Measurements from ENCODE around the gene DNHD1. TPM values are rescaled to one million over a fixed set of nuclear protein-coding genes. Genes with fewer than 3 reads are reported as not detected.

DNHD1 gene
- total RNA-seq, 4 donors from 2014 or later = 2.9 to 20.9 (median 9.8) TPM

GRCh38 chr11:6608011-6608410 is 110.9 kb downstream of the DNHD1 start:
- peaks cover 4 to 37% of the 10 kb centered on the region in 2 donors for H3K36me3 ChIP-seq
- H3K27ac ChIP-seq = peak overlapping the region; percentile 89 to 99 (median 98)
- H3K4me1 ChIP-seq = peaks cover 7 to 79% (median 34%) of the 10 kb centered on the region in 3 donors
- 79 to 84% methylated on average over 6 to 7 of the region's 9 CpGs for WGBS, 2 donors (ENCODE audit: low coverage in 1 of 2)
- peak overlapping the region in 1 of 2 donors; percentile 93 for H3K4me3 ChIP-seq
- no peaks in the 10 kb centered on the region for H3K27me3 ChIP-seq
- no peak for TF ChIP-seq CTCF (IDR thresholded peaks at IDR 0.05)
- TF ChIP-seq EP300 (IDR thresholded peaks at IDR 0.05) = no peak
- no peak for TF ChIP-seq POLR2A (IDR thresholded peaks at IDR 0.05)
- TF ChIP-seq POLR2AphosphoS5 (IDR thresholded peaks at IDR 0.05) = no peak
- no peak for ATAC-seq
- no peaks in the 10 kb centered on the region for H3K9me3 ChIP-seq

GRCh38 chr11:6608726-6609501 is 111.8 kb downstream of the DNHD1 start:
- Histone ChIP-seq H3K4me3 (peak overlapping the region in 1 of 2 donors; percentile 93), H3K36me3 (peaks cover 4 to 37% of the 10 kb centered on the region in 2 donors), H3K4me1 (peaks cover 7 to 86% (median 34%) of the 10 kb centered on the region in 3 donors), H3K27ac (peak overlapping the region; percentile 89 to 99 (median 98)), H3K27me3 (no peaks in the 10 kb centered on the region), H3K9me3 (no peaks in the 10 kb centered on the region)
- WGBS, 2 donors (ENCODE audit: low coverage in 1 of 2) = 67 to 87% methylated on average over 3 to 8 of the region's 14 CpGs
- no peak for ATAC-seq
- TF ChIP-seq POLR2A (IDR thresholded peaks at IDR 0.05) (peak in 1 of 2 donors; percentile 10), POLR2AphosphoS5 (IDR thresholded peaks at IDR 0.05) (peak; percentile 4), EP300 (IDR thresholded peaks at IDR 0.05) (no peak)

- Histone ChIP-seq H3K27me3 (no peaks in the 10 kb centered on the region), H3K4me1 (peaks cover 7 to 85% (median 34%) of the 10 kb centered on the region in 3 donors), H3K36me3 (peaks cover 4 to 41% of the 10 kb centered on the region in 2 donors), H3K4me3 (no peak overlapping the region), H3K27ac (peak overlapping the region; percentile 89 to 99 (median 98)), H3K9me3 (no peaks in the 10 kb centered on the region)
- WGBS, 2 donors (ENCODE audit: low coverage in 1 of 2) = 67 to 68% methylated on average over 3 of the region's 8 CpGs
- ATAC-seq = no peak
- no peak for TF ChIP-seq POLR2A (IDR thresholded peaks at IDR 0.05)
- TF ChIP-seq CTCF (IDR thresholded peaks at IDR 0.05) = no peak
- no peak for TF ChIP-seq EP300 (IDR thresholded peaks at IDR 0.05)
- no peak for TF ChIP-seq POLR2AphosphoS5 (IDR thresholded peaks at IDR 0.05)
These were observed 112.5 kb downstream of the DNHD1 start for GRCh38 chr11:6609502-6610015.

- Histone ChIP-seq H3K4me3 (peak overlapping the region in 1 of 2 donors; percentile 88), H3K9me3 (no peaks in the 10 kb centered on the region), H3K27me3 (no peaks in the 10 kb centered on the region), H3K4me1 (peaks cover 7 to 74% (median 34%) of the 10 kb centered on the region in 3 donors), H3K27ac (peak overlapping the region; percentile 92 to 99 (median 98)), H3K36me3 (peaks cover 4 to 51% of the 10 kb centered on the region in 2 donors)
- ATAC-seq = no peak
- 54% methylated on average over 2 of the region's 6 CpGs; no CpG with 5 or more reads in 1 of the 2 donors for WGBS, 2 donors (ENCODE audit: low coverage in 1 of 2)
- no peak for TF ChIP-seq POLR2A (IDR thresholded peaks at IDR 0.05)
- no peak for TF ChIP-seq POLR2AphosphoS5 (IDR thresholded peaks at IDR 0.05)
- no peak for TF ChIP-seq EP300 (IDR thresholded peaks at IDR 0.05)
- no peak for TF ChIP-seq CTCF (IDR thresholded peaks at IDR 0.05)
These were observed 113.5 kb downstream of the DNHD1 start for GRCh38 chr11:6610591-6610990.

GRCh38 chr11:6611092-6611962 is 114.2 kb downstream of the DNHD1 start:
- TF ChIP-seq POLR2A (IDR thresholded peaks at IDR 0.05) = no peak
- peak; percentile 62 for TF ChIP-seq POLR2AphosphoS5 (IDR thresholded peaks at IDR 0.05)
- TF ChIP-seq CTCF (IDR thresholded peaks at IDR 0.05) = no peak
- no peak for TF ChIP-seq EP300 (IDR thresholded peaks at IDR 0.05)
- peak; percentile 11 for ATAC-seq
- WGBS, 2 donors (ENCODE audit: low coverage in 1 of 2) = 0 to 3% methylated on average over 2 to 21 of the region's 39 CpGs
- Histone ChIP-seq H3K9me3 (no peaks in the 10 kb centered on the region), H3K27ac (peak overlapping the region; percentile 92 to 99 (median 98)), H3K4me3 (peak overlapping the region; percentile 63 to 88), H3K27me3 (no peaks in the 10 kb centered on the region), H3K36me3 (peaks cover 4 to 58% of the 10 kb centered on the region in 2 donors), H3K4me1 (peaks cover 7 to 67% (median 32%) of the 10 kb centered on the region in 3 donors)
